ENCODE data around the gene GRK5. TPM values are rescaled to one million over a fixed set of nuclear protein-coding genes. Genes with fewer than 3 reads are reported as not detected.
A peak's percentile ranks its signal among the peaks of the same experiment; 100 is the strongest.

The GRK5 gene
- total and polyA plus RNA-seq, 8 donors: 10.9 to 95.9 (median 34.0) TPM

DNA sequence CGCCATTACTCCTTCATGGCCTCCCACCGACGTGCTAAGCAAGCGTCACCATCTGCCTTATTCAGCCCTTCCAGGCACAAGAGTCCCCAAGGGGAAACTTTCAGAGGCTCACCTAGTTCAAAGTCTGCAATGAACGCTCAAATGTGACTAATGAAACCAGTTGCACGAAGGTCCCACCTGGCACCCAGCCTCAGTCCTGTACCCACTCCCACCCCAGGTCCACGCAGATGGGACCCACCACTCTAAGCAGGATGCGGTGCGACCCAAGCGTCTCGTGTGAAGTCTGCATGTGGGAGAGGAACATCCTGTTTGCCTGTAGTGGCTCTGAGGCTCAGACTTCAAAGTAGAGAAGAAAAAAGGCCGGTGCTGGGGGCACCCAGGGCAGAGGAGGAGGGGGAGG, 294.8 kb downstream of the GRK5 start:
- 67 to 89% (median 77%) methylated on average over 10 to 12 of the region's 12 CpGs for WGBS, 5 donors
- H3K27me3 ChIP-seq: no peaks in the 10 kb centered on the region
- peaks cover 8 to 48% (median 25%) of the 10 kb centered on the region in 4 donors for H3K4me1 ChIP-seq
- H3K27ac ChIP-seq: peak overlapping the region in 3 of 5 donors; percentile 32 to 46 (median 42)
- intact Hi-C loops (cut with DNase I; ENCODE audit: low total_unique reads): no loop called here
- no peak overlapping the region for H3K4me3 ChIP-seq
- DNase-seq: peak; percentile 32 to 67
- H3K36me3 ChIP-seq: peaks cover 0 to 15% (median 8%) of the 10 kb centered on the region in 4 donors
- H3K9me3 ChIP-seq: no peaks in the 10 kb centered on the region
- TF ChIP-seq EP300 (IDR thresholded peaks at IDR 0.05): no peak
- no peak for TF ChIP-seq POLR2A (IDR thresholded peaks at IDR 0.05)
- TF ChIP-seq POLR2AphosphoS5 (IDR thresholded peaks at IDR 0.05): no peak
- TF ChIP-seq CTCF (IDR thresholded peaks at IDR 0.05): no peak

- DNase-seq: no peak
- H3K27ac ChIP-seq: peak overlapping the region in 2 of 5 donors; percentile 42 to 46
- H3K27me3 ChIP-seq: no peaks in the 10 kb centered on the region
- TF ChIP-seq POLR2A (IDR thresholded peaks at IDR 0.05) (no peak), EP300 (IDR thresholded peaks at IDR 0.05) (no peak), POLR2AphosphoS5 (IDR thresholded peaks at IDR 0.05) (no peak), CTCF (IDR thresholded peaks at IDR 0.05) (no peak)
- WGBS, 5 donors: 66 to 87% (median 72%) methylated on average over 16 to 19 of the region's 19 CpGs
- intact Hi-C loops (cut with DNase I; ENCODE audit: low total_unique reads): no loop called here
- H3K4me1 ChIP-seq: peaks cover 8 to 48% (median 23%) of the 10 kb centered on the region in 4 donors
- H3K4me3 ChIP-seq: no peak overlapping the region
- H3K36me3 ChIP-seq: peaks cover 0 to 15% (median 8%) of the 10 kb centered on the region in 4 donors
- no peaks in the 10 kb centered on the region for H3K9me3 ChIP-seq
These were observed 295.3 kb downstream of the GRK5 start for GRCh38 chr10:119502618-119503155.

DNA sequence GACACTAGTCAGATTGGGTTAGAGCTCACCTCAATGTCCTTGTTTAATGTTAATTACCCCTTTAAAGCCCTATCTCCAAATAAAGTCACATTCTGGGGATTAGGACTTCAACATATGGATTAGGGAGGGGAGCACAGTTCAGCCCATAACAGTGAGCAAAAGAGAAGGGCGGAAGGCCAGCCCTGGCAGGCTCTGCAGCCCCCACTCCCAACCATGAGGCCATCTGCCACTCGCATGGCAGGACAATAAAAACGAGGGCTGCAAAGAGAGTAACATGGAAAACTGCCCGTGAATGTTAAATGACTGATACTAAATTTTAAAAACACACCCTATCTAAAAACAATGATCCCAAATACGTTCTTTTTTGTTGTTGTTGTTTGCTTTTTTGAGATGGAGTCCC, 296.4 kb downstream of the GRK5 start:
- DNase-seq: no peak
- intact Hi-C loops (cut with DNase I; ENCODE audit: low total_unique reads): no loop called here
- Histone ChIP-seq H3K4me1 (peaks cover 8 to 41% (median 19%) of the 10 kb centered on the region in 4 donors), H3K36me3 (peaks cover 0 to 15% (median 8%) of the 10 kb centered on the region in 4 donors), H3K9me3 (no peaks in the 10 kb centered on the region), H3K4me3 (no peak overlapping the region), H3K27me3 (no peaks in the 10 kb centered on the region), H3K27ac (no peak overlapping the region)
- 91 to 95% (median 94%) methylated on average over 5 of the region's 5 CpGs for WGBS, 5 donors
- TF ChIP-seq POLR2AphosphoS5 (IDR thresholded peaks at IDR 0.05): no peak
- TF ChIP-seq CTCF (IDR thresholded peaks at IDR 0.05): no peak
- no peak for TF ChIP-seq POLR2A (IDR thresholded peaks at IDR 0.05)
- no peak for TF ChIP-seq EP300 (IDR thresholded peaks at IDR 0.05)

GRCh38 chr10:119504651-119505050, 297.3 kb downstream of the GRK5 start:
- Histone ChIP-seq H3K36me3 (peaks cover 0 to 17% (median 9%) of the 10 kb centered on the region in 4 donors), H3K4me1 (peaks cover under 1 to 34% (median 12%) of the 10 kb centered on the region in 4 donors), H3K9me3 (no peaks in the 10 kb centered on the region), H3K27ac (peak overlapping the region in 1 of 5 donors; percentile 5), H3K4me3 (no peak overlapping the region), H3K27me3 (no peaks in the 10 kb centered on the region)
- intact Hi-C loops (cut with DNase I; ENCODE audit: low total_unique reads): no loop called here
- WGBS, 5 donors: 90 to 92% (median 91%) methylated on average over 10 of the region's 10 CpGs
- TF ChIP-seq EP300 (IDR thresholded peaks at IDR 0.05) (no peak), POLR2AphosphoS5 (IDR thresholded peaks at IDR 0.05) (no peak), POLR2A (IDR thresholded peaks at IDR 0.05) (no peak), CTCF (IDR thresholded peaks at IDR 0.05) (no peak)
- no peak for DNase-seq
